Inflammatory macrophage treated with lipopolysaccharide for 1 hour (primary cell): ENCODE measurements around the gene RNF181.
"Not testable (repeated sequence)": the region's sequence is repeated elsewhere in the genome, so short reads cannot be mapped to it uniquely, and the experiment has no call there.

Experiments
- DNase-seq, 2 donors: peaks; one replicate each; pipeline ENCODE4 v3.0.0-alpha.2; 2020 to 2022

RNF181 gene

DNA sequence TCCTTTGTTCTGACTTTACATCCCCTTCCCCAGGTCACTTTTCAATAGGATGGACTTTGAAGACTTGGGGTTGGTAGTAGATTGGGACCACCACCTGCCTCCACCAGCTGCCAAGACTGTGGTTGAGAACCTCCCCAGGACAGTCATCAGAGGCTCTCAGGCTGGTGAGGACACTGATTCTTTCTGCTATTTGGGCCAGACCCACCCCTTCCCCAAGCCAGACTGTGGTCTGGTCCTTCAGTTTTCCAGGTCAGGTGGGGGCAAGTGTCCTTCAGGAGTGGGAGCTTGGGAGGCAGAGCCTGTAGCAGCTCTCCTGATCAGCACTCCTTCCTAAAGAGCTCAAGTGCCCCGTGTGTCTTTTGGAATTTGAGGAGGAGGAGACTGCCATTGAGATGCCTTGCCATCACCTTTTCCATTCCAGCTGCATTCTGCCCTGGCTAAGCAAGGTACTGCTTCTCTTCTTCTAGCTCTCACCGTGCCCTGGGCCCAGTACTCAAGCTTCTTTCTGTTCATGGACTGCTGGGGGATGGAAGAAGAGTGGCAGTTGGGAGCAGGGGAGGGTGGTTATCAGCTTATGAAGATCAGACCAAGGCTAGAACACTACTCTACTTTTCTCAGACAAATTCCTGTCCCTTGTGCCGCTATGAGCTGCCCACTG is 1.1 kb downstream of the RNF181 start:
- no peak for DNase-seq

- no peak for DNase-seq
Observed at GRCh38 chr2:85597241-85597640, 1.7 kb downstream of the RNF181 start.

- DNase-seq: no peak
Observed at GRCh38 chr2:85598594-85599340, 3.2 kb downstream of the RNF181 start.

GRCh38 chr2:85599468-85600234 is 4.1 kb downstream of the RNF181 start:
- no peak for DNase-seq

DNA sequence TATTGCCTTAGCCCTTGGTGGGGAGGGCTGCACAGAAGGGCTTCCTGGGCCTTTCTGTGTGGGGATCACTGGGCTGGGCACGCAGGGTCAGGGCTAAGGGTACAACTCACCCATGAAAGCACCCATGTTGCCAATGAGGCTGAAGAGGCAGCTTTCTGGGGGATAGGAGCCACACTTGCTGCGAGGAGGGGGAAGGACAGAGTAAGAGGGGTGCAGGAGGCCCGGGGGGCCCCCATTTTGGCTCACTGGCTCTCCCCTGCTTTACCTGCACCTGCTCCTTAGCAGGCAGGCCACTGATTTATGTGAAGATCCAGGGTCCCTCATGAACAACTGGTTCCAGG is 4.7 kb downstream of the RNF181 start:
- no peak for DNase-seq

GRCh38 chr2:85600951-85601770 is 5.6 kb downstream of the RNF181 start:
- DNase-seq: no peak

- DNase-seq: no peak
Observed at GRCh38 chr2:85601771-85602475, 6.4 kb downstream of the RNF181 start.

GRCh38 chr2:85602476-85603234 is 7.1 kb downstream of the RNF181 start, which contains the start of gene TMEM150A:
Gene TMEM150A, minus strand, starts transcription at chr2:85602698. Its CDS starts 750 bp downstream, at chr2:85601948.
- peak; percentile 92 for DNase-seq

DNA sequence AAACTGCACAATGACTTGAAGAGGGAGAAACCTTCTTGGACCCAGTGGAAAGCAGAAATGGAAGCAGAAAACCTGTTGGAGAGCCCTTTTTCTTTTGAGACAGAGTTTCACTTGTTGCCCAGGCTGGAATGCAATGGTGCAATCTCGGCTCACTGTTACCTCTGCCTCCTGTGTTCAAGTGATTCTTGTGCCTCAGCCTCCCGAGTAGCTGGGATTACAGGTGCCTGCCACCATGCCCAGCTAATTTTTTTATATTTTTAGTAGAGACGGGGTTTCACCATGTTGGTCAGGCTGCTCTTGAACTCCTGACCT is 8.5 kb downstream of the RNF181 start:
- DNase-seq: not testable (repeated sequence)

GRCh38 chr2:85604568-85605339 is 9.2 kb downstream of the RNF181 start:
- DNase-seq: no peak

DNA sequence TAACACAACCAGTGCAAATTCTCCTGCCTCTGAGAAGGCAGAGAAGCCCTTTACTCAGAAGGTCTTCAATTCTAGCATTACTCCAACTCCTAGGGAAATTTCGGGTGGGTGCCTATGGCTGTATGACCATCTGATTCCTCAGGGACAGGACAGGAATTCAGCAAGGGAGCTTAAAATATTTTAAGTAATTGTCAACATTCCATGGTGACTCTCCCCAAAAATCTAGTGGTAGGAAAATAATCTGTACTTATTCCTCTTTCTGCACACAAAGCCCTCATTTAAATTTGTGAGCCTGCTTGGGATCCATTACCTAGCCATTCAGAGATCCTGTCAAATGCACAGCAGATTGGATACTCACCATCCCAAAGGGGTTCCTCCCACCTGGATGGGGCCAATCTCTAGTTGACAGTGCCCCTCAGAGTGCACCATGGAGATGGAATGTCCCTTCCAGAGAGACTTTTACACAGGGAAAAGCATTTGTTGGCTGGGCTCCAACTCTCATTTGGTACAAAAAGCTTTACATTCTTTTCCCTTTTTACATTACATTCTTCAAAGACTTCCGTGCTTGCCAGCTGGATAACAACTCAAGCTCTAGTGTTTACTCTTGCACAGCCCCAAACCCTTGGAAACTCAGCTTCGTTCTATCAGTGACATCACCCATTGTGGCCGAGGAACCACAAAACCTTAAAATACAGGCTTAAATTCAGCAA is 10.0 kb downstream of the RNF181 start:
- DNase-seq: no peak

DNA sequence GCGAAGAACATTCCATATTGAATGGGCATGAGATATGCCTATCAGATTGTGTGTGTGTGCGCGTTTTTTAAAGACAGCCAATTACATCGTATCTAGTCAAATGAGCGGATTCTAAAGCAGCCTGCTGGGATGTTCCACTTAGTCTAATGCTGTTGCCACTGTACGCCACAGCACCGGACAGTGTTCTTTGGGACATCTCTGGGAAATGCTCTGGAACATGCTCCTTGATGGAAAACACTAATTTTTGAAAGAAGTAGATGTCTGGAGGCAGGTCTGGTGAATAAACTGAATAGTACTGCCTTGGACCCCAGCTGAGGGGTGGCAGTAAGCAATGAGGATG is 10.5 kb downstream of the RNF181 start:
- no peak for DNase-seq

GRCh38 chr2:85607268-85608215 is 12.0 kb downstream of the RNF181 start:
- DNase-seq: no peak

- no peak for DNase-seq
Observed at GRCh38 chr2:85611217-85611704, 15.7 kb downstream of the RNF181 start.

DNA sequence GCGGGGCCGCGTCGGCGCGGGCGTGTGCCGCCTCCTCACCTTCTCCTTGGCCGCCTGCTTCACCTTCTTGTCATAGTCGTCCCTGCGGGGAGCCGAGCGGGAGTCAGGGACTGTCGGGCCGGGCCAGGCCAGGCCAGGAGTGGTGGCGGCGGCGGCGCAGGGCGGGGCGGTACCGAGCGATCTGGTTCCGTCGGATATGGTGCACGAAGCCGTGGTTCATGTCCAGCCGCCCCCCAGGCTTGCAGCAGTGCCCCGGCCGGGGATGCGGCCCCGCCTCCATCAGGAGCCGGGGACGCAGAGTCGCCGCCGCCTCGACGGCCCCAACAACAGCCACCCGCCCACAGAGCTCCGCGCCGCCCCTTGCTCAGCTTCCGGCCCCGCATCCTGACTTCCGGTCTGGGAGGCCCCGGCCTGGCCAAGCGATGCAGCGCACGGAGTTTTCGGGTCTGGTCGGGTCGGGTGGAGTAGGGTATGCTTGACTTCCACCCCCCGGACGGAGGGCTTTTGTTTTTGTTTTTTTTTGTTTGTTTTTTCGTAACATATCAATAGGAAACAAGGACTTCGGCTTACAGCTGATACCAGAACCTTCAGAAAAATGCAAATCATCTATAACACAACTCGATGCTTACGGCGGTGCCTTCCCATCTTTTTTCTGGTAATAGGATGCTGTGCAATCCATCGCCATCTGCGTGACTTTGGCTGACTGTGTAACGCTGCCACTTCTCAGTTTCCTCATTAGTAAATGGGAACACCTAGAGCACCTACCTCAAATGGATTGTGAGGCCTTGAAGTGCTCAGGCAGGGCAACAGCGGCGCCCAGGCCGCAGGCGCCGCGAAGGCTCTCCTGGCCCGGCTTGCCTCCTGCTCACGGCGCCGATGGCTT is 16.4 kb downstream of the RNF181 start, which contains the start of gene C2orf68:
C2orf68 (minus strand) TSS at position 362 of the 883 bp plus-strand sequence; CDS start at position 280, 82 bp downstream.
- DNase-seq: peak; percentile 83 to 90

GRCh38 chr2:85613717-85614515 is 18.4 kb downstream of the RNF181 start:
- DNase-seq: no peak

DNA sequence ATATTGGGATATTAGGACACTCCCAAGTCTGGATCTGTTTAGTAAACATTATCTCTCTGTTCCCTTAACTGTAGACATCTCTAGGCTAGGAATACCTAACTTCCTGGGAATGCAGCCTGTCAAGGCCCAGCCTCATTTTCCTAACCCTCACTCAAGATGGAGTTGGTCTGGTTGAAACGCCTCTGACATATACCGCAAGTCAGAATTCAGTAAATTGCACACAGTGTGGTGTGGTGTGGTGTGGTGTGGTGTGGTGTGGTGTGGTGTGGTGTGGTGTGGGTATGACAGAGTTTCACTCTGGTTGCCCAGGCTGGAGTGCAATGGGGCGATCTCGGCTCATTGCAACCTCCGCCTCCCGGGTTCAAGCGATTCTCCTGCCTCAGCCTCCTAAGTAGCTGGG is 19.2 kb downstream of the RNF181 start:
- DNase-seq: not testable (repeated sequence)
